Measurements from ENCODE around the gene FAM222B.

DNA sequence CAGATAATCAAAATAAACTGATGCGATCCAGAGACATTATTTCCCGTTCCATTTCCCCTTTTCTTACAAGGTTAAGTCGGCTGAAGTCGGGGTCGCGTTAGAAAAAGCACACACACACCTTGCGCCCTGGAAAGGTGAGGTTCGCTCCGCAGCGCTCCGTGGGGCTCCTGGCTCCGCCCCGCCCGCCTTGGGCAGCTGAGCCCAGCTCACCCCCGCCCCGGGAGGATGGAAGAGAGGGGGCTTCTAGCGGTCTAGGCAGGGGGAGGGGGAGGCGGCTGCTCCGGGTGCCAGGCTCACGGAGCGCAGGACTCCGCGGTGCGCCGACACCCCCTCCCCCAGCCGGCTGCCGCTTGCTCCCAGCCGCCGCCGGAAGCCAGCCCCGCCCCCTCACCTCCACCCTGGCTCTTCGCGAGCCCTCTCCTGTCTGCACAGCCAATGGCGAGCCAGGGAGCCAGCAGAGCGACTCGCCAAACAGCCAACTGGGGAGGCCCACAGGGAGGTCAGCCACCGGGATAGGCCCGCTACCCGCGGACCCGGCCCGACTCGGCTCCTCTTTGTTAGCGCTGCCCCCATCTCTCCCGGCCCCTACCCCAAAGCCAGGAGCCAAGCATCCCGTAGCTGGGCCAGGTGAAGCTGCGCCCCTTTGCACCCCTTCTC is 30.4 kb downstream of the FAM222B start:
- TF ChIP-seq, protein P1, sequence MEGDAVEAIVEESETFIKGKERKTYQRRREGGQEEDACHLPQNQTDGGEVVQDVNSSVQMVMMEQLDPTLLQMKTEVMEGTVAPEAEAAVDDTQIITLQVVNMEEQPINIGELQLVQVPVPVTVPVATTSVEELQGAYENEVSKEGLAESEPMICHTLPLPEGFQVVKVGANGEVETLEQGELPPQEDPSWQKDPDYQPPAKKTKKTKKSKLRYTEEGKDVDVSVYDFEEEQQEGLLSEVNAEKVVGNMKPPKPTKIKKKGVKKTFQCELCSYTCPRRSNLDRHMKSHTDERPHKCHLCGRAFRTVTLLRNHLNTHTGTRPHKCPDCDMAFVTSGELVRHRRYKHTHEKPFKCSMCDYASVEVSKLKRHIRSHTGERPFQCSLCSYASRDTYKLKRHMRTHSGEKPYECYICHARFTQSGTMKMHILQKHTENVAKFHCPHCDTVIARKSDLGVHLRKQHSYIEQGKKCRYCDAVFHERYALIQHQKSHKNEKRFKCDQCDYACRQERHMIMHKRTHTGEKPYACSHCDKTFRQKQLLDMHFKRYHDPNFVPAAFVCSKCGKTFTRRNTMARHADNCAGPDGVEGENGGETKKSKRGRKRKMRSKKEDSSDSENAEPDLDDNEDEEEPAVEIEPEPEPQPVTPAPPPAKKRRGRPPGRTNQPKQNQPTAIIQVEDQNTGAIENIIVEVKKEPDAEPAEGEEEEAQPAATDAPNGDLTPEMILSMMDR (IDR thresholded peaks at IDR 0.05): no peak
- TF ChIP-seq ZFX (IDR thresholded peaks at IDR 0.05; ENCODE audit: borderline replicate concordance): no peak
